NCI-H1105 (cell line): ENCODE results near the gene GPRC5A.
"Not testable (repeated sequence)": the region's sequence is repeated elsewhere in the genome, so short reads cannot be mapped to it uniquely, and the experiment has no call there.

Experiments used
- DNase-seq: peaks from one replicate; lab custom pipeline; 2025; lab: John Stamatoyannopoulos, UW

Gene GPRC5A, protein sequence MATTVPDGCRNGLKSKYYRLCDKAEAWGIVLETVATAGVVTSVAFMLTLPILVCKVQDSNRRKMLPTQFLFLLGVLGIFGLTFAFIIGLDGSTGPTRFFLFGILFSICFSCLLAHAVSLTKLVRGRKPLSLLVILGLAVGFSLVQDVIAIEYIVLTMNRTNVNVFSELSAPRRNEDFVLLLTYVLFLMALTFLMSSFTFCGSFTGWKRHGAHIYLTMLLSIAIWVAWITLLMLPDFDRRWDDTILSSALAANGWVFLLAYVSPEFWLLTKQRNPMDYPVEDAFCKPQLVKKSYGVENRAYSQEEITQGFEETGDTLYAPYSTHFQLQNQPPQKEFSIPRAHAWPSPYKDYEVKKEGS

GRCh38 chr12:12891080-12891880 is at the start of gene GPRC5A:
TSS of gene GPRC5A (plus strand) at chr12:12891562. CDS start at chr12:12908250, 16,688 bp downstream.
- DNase-seq: peak; percentile 54

GRCh38 chr12:12845794-12846243 is 45.5 kb upstream of the GPRC5A start:
- no peak for DNase-seq

DNA sequence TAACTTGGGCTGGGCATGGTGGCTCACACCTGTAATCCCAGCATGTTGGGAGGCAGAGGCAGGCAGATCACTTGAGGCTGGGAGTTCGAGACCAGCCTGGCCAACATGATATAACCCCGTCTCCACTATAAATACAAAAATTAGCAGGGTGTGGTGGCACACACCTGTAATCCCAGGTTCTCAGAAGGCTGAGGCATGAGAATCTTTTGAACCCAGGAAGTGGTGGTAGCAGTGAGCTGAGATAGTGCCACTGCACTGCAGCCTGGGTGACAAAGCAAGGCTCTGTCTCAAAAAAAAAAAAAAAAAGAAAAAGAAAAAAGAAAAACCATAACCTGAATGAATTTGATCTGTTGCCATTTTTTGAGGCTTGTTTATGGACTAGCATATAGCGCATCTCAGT is 44.6 kb upstream of the GPRC5A start:
- not testable (repeated sequence) for DNase-seq

DNA sequence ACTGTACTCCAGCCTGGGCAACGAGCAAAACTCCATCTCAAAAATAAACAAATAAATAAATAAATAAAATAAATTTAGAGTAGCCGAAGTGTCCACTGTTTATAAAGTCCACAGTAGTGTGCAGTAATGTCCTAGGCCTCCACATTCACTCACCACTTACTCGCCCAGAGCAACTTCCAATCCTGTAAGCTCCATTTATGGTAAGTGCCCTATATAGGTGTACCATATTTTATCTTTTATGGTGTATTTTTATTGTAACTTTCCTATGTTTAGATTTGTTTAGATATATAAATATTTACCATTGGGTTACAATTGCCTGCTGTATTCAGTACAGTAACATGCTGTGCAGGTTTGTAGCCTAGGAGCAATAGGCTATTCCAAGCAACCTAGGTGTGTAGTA is 37.9 kb upstream of the GPRC5A start:
- no peak for DNase-seq

GRCh38 chr12:12859690-12860089 is 31.7 kb upstream of the GPRC5A start:
- DNase-seq: peak; percentile 26

DNA sequence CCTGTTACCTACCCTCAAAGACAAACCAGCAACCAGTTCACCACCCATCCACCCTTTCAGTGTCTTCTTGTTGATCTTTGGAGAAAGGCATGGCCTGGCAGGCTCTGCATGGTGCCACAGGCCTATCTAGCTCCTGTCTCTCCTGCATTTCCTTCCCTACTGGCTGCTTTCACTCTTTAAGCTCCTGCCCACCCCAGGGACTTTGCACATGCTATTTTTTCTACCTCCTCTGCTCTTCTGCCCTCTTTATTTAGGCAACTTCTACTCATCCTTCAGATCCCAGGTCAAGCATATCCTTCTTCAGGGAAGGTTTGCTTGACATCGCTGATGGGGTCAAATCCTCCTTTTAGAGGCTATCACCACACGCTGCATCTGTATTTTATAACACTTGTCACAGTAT is 27.1 kb upstream of the GPRC5A start:
- DNase-seq: no peak

GRCh38 chr12:12868477-12869235 is 22.7 kb upstream of the GPRC5A start:
- no peak for DNase-seq

DNA sequence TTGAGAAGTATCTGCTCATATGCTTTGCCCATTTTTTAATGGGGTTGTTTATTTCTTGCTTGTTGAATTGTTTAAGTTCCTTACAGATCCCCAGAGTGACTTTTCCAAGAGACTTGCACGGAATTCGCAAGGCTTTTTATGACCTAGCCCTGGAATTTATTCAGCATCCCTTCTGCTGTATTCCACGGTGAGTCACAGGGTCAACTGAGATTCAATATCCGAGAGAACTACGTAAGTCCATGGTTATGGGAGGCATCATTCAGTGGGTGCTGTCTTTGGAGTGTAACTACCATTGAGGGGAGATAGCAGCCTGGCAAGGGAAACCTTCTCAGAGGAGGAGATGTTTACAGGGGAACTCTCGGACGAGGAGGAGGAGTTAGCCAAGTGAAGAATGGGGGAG is 20.9 kb upstream of the GPRC5A start:
- no peak for DNase-seq

GRCh38 chr12:12871587-12872138 is 19.7 kb upstream of the GPRC5A start:
- DNase-seq: no peak

- no peak for DNase-seq
Measured at GRCh38 chr12:12872139-12872933, 19.0 kb upstream of the GPRC5A start.

- no peak for DNase-seq
Measured at GRCh38 chr12:12872934-12873275, 18.5 kb upstream of the GPRC5A start.

DNA sequence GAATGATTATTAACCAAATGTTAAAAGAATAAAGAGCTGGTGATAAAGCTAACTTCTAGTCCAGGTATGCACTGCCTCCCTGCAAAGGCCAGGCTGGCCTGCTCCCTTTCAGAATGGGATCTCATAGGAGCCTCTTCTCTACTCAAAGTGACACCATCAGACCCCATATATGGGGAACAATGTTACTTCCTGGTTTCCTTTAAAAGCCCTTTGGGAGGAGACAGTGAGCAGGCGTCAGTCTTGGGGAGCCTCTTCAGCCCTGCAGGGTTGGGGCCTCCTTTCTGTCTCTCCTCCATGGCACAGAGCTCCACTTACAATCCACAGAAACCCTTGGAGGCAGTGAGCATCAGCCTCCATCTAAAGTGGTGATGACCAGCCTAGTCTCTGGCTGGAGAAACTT is 17.3 kb upstream of the GPRC5A start:
- no peak for DNase-seq

- not testable (repeated sequence) for DNase-seq
Measured at GRCh38 chr12:12875301-12875700, 16.1 kb upstream of the GPRC5A start.

DNA sequence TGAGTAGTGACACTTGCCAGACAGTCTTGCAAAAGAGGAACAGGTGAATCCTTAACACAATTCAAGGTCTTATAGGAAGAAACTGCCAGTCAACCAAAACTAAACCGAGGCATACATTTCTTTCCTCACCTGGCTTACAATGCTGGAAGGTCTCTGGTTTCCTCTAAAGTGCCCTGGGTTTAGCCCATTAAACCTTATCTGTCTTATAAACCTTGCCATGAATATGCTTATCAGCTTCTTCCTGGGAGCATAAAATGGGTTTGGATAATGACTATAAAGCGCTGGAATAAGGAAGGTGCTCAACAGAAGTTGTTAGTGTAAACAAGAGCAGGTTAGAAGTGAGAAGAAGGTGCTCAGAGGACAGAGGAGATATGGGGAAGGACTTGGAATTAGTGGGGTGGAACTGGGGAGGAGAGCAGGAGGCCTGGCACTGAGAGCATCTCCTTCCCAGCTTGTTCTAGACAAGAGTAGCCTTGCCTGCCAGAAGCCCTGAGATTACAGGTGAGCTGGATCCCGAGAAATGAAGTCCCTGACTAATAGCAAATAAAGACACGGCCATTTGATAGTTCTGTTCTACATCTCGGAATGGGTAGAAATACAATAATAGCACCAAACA is 14.1 kb upstream of the GPRC5A start:
- no peak for DNase-seq

- DNase-seq: no peak
Measured at GRCh38 chr12:12877781-12878455, 13.4 kb upstream of the GPRC5A start.

GRCh38 chr12:12880537-12880936 is 10.8 kb upstream of the GPRC5A start:
- DNase-seq: no peak

GRCh38 chr12:12881151-12881909 is 10.0 kb upstream of the GPRC5A start:
- DNase-seq: no peak

- no peak for DNase-seq
Measured at GRCh38 chr12:12882288-12882687, 9.1 kb upstream of the GPRC5A start.

GRCh38 chr12:12883369-12884001 is 7.9 kb upstream of the GPRC5A start:
- no peak for DNase-seq
